Raji (cell line): ENCODE data around the gene LTBP2.

Experiments used
- POLR2A ChIP-seq: IDR thresholded peaks from 2 replicates; pipeline ENCODE4 v1.6.1; 2011; ENCODE audit warnings: low read depth, low read length, control low read depth; ENCODE audit not compliant: insufficient read depth

LTBP2 gene

GRCh38 chr14:74611650-74612349 lies at the start of gene LTBP2:
Gene LTBP2, minus strand, starts transcription at chr14:74612237. Its CDS starts 293 bp downstream, at chr14:74611944.
- no peak for TF ChIP-seq POLR2A

DNA sequence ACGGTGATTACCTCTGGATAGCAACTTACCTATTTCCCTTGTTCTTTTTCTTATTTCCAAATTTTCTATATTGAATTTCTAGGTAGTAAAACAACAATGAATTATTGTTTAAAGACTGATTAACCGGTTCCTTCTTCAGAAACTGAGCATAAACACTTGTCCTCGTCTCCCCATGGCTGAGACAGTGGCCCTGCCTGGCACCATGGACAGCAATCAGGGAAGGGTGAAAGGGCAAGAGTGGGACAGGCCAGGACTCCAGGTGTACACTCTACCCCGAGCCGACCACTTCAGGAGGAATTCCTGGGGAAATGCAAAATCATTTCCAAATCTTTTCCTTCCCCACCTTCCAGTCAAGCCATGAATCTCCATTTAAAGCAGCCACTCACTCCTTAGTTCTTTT lies 48.8 kb upstream of the LTBP2 start:
- no peak for TF ChIP-seq POLR2A

GRCh38 chr14:74660167-74660566 lies 48.1 kb upstream of the LTBP2 start:
- TF ChIP-seq POLR2A = no peak

GRCh38 chr14:74658535-74659131 lies 46.6 kb upstream of the LTBP2 start:
- no peak for TF ChIP-seq POLR2A

- TF ChIP-seq POLR2A = no peak
Observed at GRCh38 chr14:74656964-74657363, 44.9 kb upstream of the LTBP2 start.

- no peak for TF ChIP-seq POLR2A
Observed at GRCh38 chr14:74655599-74656395, 43.8 kb upstream of the LTBP2 start.

- no peak for TF ChIP-seq POLR2A
Observed at GRCh38 chr14:74654931-74655330, 42.9 kb upstream of the LTBP2 start.

GRCh38 chr14:74653386-74654138 lies 41.5 kb upstream of the LTBP2 start:
- no peak for TF ChIP-seq POLR2A

DNA sequence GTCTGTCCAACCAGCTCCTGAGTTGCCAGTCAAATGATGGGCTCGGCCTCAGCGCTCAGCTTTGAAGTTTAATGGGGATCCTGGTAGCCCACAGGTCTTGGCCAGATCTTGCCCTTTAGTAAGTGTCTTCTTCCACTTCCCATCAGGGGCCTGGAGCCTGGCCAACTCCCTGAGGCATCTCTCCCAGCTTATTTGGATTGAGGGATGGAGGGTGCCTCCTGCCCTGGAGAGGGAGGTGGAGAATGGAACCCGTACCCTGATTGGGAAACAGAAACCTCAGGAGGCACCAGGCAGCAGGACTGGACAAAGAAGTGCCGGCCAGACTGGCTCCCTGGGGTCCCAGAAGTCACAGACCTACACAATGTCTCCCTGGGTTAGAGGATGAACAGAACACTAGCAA lies 40.5 kb upstream of the LTBP2 start:
- TF ChIP-seq POLR2A = no peak

- no peak for TF ChIP-seq POLR2A
Observed at GRCh38 chr14:74650927-74651686, 39.1 kb upstream of the LTBP2 start.

GRCh38 chr14:74649673-74650072 lies 37.6 kb upstream of the LTBP2 start:
- TF ChIP-seq POLR2A = no peak

GRCh38 chr14:74649167-74649566 lies 37.1 kb upstream of the LTBP2 start:
- TF ChIP-seq POLR2A = no peak

DNA sequence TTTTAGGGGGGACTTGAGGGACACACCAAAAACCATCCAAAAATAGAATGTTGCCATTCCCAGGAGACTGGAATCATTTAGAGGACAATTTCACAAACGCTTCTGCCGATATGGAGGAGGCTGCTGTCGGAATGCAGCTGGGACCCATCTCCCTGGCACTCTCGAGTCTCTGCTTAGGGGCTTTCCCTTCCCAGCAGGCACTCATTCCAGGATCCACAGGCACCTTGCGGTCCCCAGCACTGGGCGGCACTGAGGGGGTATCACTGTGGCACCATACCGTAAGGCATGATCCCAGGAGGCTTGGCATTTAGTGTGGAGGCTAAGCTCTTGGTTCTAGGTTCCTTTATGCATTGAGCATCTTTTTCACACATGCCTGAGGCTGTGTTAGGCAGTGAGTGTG lies 36.6 kb upstream of the LTBP2 start:
- TF ChIP-seq POLR2A = no peak

- TF ChIP-seq POLR2A = no peak
Observed at GRCh38 chr14:74647678-74648461, 35.8 kb upstream of the LTBP2 start.

- TF ChIP-seq POLR2A = no peak
Observed at GRCh38 chr14:74647061-74647677, 35.1 kb upstream of the LTBP2 start.
